GM12891 (cell line): ENCODE results near the gene ROBO2.

Experiments
- PAX5 ChIP-seq: IDR thresholded peaks from 2 replicates; pipeline ENCODE4 v1.6.1; 2011; ENCODE audit warnings: low read length, moderate library complexity, mild to moderate bottlenecking; ENCODE audit not compliant: insufficient read depth, severe bottlenecking
- POLR2A ChIP-seq: IDR thresholded peaks from 2 replicates; pipeline ENCODE4 v1.6.1; 2011; ENCODE audit warnings: low read depth, low read length, control low read depth
- POLR2AphosphoS5 ChIP-seq: IDR thresholded peaks from 2 replicates; pipeline ENCODE4 v1.6.1; 2011; ENCODE audit warnings: low read depth, low read length, control low read depth
- POU2F2 ChIP-seq: IDR thresholded peaks from 2 replicates; pipeline ENCODE4 v1.6.1; 2011; ENCODE audit warnings: low read depth, mild to moderate bottlenecking, control low read depth, low read length, moderate library complexity
- SPI1 ChIP-seq: IDR thresholded peaks from 2 replicates; pipeline ENCODE4 v1.6.1; 2011; ENCODE audit warnings: low read depth, low read length, control low read depth
- TAF1 ChIP-seq: IDR thresholded peaks from 2 replicates; pipeline ENCODE4 v1.6.1; 2011; ENCODE audit warnings: low read depth, low read length, control low read depth

GRCh38 chr3:77169823-77170222 lies 129.9 kb downstream of the ROBO2 start:
- TF ChIP-seq POLR2A (no peak), POLR2AphosphoS5 (no peak), TAF1 (no peak), PAX5 (no peak), SPI1 (no peak), POU2F2 (no peak)
